ENCODE measurements around the gene SIVA1. TPM values are rescaled to one million over a fixed set of nuclear protein-coding genes. Genes with fewer than 3 reads are reported as not detected.
A peak's percentile ranks its signal among the peaks of the same experiment; 100 is the strongest.

The SIVA1 gene
- total RNA-seq, 1 donor from 2014 or later, result 96.0 TPM

DNA sequence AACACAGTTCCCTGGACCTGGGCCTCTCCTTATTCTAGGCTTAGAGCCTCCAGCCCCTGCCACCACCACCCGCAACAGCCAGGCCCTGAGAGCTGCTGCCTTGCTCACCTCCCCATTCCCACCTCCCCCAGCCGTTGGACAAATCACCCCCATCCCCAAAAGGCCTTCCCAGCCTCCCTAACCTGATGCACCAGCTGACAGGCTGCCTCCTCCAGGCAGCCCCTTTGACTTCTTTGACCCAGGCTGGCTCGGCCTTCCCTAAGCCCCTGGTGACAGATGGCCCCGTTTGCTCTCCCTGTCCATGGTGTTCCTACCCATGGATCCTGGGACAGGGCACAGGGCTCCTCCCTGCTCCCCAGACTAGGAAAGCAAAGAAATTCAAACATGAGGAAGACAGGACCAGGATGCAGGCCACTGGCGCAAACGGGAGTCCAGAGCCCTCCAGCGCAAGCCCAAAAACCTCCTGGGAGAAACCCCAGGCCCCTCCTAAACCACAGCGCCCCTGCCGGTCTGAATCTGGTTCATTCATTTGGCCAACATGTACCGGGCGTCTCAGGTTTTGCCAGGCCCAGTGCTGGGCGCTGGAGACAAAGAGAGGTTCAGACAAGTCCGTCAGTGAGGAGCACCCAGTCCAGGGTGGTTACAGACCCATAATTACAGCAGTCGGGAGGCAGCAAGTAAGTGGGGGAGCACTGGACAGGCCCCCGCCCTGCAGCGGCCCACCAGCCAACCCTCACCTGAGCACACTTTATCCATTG, 40.2 kb downstream of the SIVA1 start:
- intact Hi-C loops (cut with micrococcal nuclease), result loop anchor here (10.0 kb wide), 1 partner anchor 692 kb away; the partner anchor contains the start of gene CRIP1
- Mint-ChIP-seq H3K36me3 (ENCODE audit: low read depth) (peaks cover 31% of the 10 kb centered on the region), H3K4me3 (ENCODE audit: low read depth) (peak overlapping the region; percentile 87), H3K27me3 (ENCODE audit: low read depth) (no peaks in the 10 kb centered on the region), H3K4me1 (ENCODE audit: low read depth) (peaks cover 21% of the 10 kb centered on the region), H3K9me3 (no peaks in the 10 kb centered on the region), H3K27ac (no peak overlapping the region)
- no peak for DNase-seq (ENCODE audit: low spot score)

DNA sequence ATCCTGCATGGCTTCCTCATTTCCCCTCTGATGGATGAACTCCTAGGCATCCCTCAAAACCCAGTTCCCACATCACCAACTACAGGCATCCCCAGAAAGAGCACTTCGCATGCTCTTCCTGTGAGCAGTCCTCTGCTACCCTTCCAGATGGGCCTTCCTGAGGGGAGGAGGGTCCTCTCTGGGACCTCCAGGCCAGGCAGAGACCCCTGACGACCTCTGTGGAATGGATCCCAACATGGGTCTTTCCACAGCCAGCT, 40.7 kb downstream of the SIVA1 start:
- Mint-ChIP-seq H3K9me3 (no peaks in the 10 kb centered on the region), H3K36me3 (ENCODE audit: low read depth) (peaks cover 31% of the 10 kb centered on the region), H3K27me3 (ENCODE audit: low read depth) (no peaks in the 10 kb centered on the region), H3K4me3 (ENCODE audit: low read depth) (peak overlapping the region; percentile 87), H3K4me1 (ENCODE audit: low read depth) (peaks cover 21% of the 10 kb centered on the region), H3K27ac (no peak overlapping the region)
- intact Hi-C loops (cut with micrococcal nuclease), result loop anchor here (10.0 kb wide), 1 partner anchor 691 kb away; the partner anchor contains the start of gene CRIP1
- DNase-seq (ENCODE audit: low spot score), result no peak

DNA sequence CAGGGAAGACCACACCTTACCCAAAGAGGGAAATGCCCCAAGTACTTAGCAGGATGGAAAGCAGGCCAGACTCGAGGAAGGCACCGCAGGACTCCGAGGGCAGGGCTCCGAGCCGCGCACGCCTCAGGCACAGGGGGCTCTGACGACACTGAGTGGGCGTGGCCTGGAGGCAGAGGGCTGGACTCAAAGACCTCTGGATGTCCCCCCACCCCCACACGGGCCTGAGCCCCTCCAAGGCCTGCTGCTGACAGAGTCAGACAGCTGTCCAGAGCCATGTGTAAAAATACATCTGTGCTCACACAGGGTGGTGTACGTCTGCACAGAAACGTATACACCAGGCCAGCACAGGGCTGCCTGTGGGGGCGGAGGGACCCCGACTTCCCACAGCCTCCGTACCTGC, 41.2 kb downstream of the SIVA1 start:
- intact Hi-C loops (cut with micrococcal nuclease), result loop anchor here (2.0 to 10.0 kb wide), 2 partner anchors 41 to 691 kb away; partner anchors contain the start of genes CRIP1 and SIVA1
- Mint-ChIP-seq H3K4me3 (ENCODE audit: low read depth) (peak overlapping the region; percentile 87), H3K4me1 (ENCODE audit: low read depth) (peaks cover 21% of the 10 kb centered on the region), H3K27ac (peak overlapping the region; percentile 56), H3K9me3 (no peaks in the 10 kb centered on the region), H3K36me3 (ENCODE audit: low read depth) (peaks cover 31% of the 10 kb centered on the region), H3K27me3 (ENCODE audit: low read depth) (no peaks in the 10 kb centered on the region)
- no peak for DNase-seq (ENCODE audit: low spot score)

DNA sequence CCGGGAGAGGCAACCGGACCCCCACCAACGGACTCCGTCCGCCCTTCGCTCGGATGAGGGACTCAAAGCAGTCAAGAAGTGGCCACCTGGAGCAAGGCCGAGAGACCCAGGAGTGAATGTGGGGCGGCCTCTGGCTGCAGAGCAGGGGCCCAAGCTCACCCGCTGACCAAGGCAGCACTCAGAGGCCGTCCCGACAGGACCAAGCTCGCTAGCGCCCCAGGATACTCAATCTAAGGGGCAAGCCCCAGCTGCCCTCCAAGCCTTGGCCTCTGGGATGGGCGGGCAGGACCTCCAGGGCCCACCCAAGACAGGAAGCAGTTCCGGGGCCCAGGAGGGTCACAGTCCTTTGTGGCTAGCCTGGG, 41.7 kb downstream of the SIVA1 start:
- Mint-ChIP-seq H3K9me3 (no peaks in the 10 kb centered on the region), H3K27ac (peak overlapping the region; percentile 56), H3K27me3 (ENCODE audit: low read depth) (no peaks in the 10 kb centered on the region), H3K36me3 (ENCODE audit: low read depth) (peaks cover 29% of the 10 kb centered on the region), H3K4me1 (ENCODE audit: low read depth) (peaks cover 24% of the 10 kb centered on the region), H3K4me3 (ENCODE audit: low read depth) (peak overlapping the region; percentile 87)
- DNase-seq (ENCODE audit: low spot score), result no peak
- intact Hi-C loops (cut with micrococcal nuclease), result loop anchor here (2.0 to 10.0 kb wide), 2 partner anchors 42 to 690 kb away; partner anchors contain the start of genes CRIP1 and SIVA1

DNA sequence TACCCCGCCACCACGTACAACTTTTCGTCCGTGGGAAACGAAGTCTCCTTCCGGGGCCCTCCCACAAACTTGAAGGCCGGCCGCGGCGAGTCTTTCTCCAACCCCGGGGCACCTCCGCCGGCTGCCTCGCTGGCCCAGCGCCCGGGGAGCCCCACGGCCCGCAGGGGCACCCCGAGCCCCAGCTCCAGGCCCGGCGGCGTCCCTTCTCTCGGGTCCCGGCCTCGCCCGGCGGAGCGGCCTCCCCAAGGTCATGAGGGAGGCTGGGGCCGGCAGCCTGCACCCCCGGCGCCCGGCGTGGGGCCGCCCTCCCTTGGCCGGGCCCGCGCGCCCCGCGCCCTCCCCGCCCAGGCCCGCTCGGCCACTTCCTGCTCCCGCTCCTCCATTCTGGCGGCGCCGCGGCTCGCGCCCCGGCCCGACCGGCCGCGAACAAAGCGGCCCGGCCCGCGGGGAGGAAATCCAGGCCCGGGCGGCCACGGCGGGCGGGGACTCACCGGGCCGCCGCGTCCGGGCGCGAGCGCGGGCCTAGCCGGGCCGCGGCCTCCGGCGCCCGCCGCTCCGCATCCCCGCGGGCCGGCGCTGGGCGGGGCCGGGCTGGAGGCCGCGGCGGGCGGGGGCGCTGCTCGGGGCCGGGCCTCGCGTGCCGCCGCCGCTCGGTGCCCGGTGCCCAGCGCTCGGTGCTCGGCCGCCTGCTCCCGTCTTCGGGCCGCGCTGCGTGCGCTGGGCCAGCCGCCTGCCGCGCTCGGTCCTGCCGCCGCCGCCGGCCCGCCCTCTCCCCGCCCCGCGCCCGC, 42.2 kb downstream of the SIVA1 start, which contains the start of gene AKT1:
TSS of gene AKT1 (minus strand) at position 756 of the 788 bp plus-strand sequence. CDS start 3,105 bp downstream, outside the sequence.
- intact Hi-C loops (cut with micrococcal nuclease), result loop anchor here (2.0 to 10.0 kb wide), 2 partner anchors 42 to 690 kb away; partner anchors contain the start of genes CRIP1 and SIVA1
- H3K4me3 Mint-ChIP-seq (ENCODE audit: low read depth), result peak within 1 kb of the TSS; percentile 87
- H3K27me3 Mint-ChIP-seq (ENCODE audit: low read depth), result peaks cover 2% of the 10 kb centered on the region
- H3K4me1 Mint-ChIP-seq (ENCODE audit: low read depth), result peaks cover 25% of the 10 kb centered on the region
- H3K36me3 Mint-ChIP-seq (ENCODE audit: low read depth), result peaks cover 24% of the 10 kb centered on the region
- H3K27ac Mint-ChIP-seq, result peak within 1 kb of the TSS; percentile 68
- DNase-seq (ENCODE audit: low spot score), result peak; percentile 39
- H3K9me3 Mint-ChIP-seq, result no peaks in the 10 kb centered on the region

DNA sequence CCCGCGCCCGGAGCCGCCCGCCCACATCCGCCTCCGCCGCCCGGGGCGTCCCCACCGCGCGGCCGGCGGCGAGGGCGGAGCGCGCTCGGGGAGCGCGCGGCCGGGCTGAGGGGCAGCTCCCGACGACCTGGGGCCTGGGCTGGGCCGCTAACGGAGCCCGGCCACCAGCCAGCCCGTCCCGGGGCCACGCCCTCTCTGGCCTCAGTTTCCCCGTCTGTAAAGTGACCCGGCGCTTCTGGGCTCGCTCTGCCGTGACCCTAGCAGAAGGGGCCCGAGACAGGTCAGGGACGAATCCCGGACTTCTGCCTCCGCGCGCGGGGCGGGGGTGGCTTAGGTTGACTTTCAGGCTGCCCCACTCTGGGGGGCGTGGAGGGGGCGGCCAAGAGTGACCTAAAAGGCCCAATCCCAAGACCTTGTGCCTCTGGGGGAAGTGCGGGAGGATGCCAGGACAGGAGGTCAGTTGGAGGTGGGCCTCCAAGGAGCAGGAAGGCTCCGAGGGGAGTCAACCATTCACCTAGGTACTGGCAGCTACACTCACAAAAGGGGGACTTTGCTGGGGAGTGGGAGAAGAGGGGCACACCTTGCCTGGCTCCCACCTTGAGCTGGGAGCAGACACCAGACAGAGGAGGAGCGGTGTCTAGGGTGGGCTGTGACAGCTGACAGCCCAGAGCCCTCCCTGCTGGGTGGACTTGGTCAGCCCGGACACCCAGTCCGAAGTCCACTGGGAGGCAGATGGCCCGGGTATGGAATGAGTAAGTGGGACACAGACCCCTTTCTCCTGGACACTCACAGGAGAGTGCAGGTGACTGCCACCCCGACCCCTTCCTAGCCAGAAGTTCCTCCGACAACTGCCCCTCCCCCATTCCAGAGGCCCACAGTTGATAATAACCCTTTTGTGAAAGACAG, 43.1 kb downstream of the SIVA1 start:
- intact Hi-C loops (cut with micrococcal nuclease), result loop anchor here (2.0 to 10.0 kb wide), 2 partner anchors 43 to 689 kb away; partner anchors contain the start of genes CRIP1 and SIVA1
- H3K4me1 Mint-ChIP-seq (ENCODE audit: low read depth), result peaks cover 25% of the 10 kb centered on the region
- H3K9me3 Mint-ChIP-seq, result no peaks in the 10 kb centered on the region
- H3K27me3 Mint-ChIP-seq (ENCODE audit: low read depth), result peaks cover 2% of the 10 kb centered on the region
- peak overlapping the region; percentile 68 for H3K4me3 Mint-ChIP-seq (ENCODE audit: low read depth)
- no peak for DNase-seq (ENCODE audit: low spot score)
- peaks cover 21% of the 10 kb centered on the region for H3K36me3 Mint-ChIP-seq (ENCODE audit: low read depth)
- H3K27ac Mint-ChIP-seq, result peak overlapping the region; percentile 68

DNA sequence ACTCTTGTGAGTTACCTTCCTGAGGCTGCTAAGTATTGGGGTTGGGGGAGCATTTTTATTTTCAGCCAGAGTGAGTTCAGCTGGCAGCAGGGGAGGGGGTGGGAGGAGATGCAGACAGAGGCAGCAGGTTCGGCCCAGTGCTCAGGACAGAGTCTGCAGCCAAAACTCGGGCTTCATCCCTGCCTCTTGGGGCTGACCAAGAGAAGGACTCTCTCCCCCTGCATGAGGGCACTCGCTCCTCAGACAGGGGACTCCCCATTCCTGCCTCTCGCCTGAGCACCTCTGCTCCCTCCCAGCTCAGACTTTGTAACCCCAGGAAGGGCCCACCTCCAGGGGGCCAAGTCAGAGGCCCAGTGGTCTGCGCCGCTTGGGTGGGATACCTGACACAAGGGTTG, 43.7 kb downstream of the SIVA1 start:
- peak overlapping the region; percentile 68 for H3K4me3 Mint-ChIP-seq (ENCODE audit: low read depth)
- H3K9me3 Mint-ChIP-seq, result no peaks in the 10 kb centered on the region
- H3K27ac Mint-ChIP-seq, result peak overlapping the region; percentile 68
- DNase-seq (ENCODE audit: low spot score), result no peak
- peaks cover 27% of the 10 kb centered on the region for H3K4me1 Mint-ChIP-seq (ENCODE audit: low read depth)
- H3K36me3 Mint-ChIP-seq (ENCODE audit: low read depth), result peaks cover 15% of the 10 kb centered on the region
- peaks cover 2% of the 10 kb centered on the region for H3K27me3 Mint-ChIP-seq (ENCODE audit: low read depth)
- intact Hi-C loops (cut with micrococcal nuclease), result loop anchor here (10.0 kb wide), 1 partner anchor 688 kb away; the partner anchor contains the start of gene CRIP1

DNA sequence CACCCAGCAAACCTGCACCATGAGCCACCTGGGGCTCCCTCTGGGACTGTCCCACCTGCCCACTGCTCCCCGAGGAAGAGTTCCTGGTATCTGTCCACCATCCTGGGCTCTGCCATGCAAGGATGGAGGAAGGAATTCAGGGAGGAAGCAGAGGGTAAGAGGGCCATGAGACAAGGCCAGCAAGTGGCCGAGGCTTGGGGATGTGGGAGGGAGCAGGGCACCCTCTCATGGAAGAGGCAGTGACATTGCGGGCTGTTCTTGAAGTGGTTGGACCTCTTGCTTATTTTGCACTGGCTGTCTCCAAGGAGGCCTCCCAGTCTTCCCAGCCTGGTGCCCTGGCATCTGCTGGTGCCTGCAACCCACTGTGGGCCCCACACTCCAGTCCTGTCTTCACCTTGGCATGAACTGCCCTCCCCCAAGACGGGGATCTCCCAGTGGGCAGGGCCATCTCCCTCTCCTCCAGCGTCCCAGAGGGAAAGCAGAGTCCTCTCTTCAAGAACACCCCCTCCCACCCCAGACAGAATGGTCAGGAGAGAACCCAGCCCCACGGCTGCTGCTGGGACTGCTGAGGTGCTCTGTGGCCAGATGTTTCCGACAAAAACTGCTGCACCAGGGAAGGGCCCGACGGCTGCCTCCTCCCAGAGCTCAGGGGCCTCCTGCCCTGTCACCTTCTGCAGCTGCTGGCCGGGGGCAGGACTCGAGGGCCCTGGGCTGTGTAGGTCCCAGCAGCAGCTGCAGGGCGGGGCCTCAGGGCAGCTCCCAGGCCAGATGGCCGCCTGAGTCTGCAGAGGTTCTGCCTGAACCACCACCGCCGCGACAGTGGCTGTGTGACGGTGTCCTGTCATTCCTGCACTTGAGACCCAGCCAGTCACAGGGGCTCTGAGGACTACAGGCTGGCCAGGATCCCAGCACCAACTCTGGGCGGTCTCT, 44.4 kb downstream of the SIVA1 start:
- Mint-ChIP-seq H3K4me1 (ENCODE audit: low read depth) (peaks cover 27% of the 10 kb centered on the region), H3K36me3 (ENCODE audit: low read depth) (peaks cover 15% of the 10 kb centered on the region), H3K9me3 (no peaks in the 10 kb centered on the region), H3K27me3 (ENCODE audit: low read depth) (peaks cover 2% of the 10 kb centered on the region), H3K27ac (no peak overlapping the region), H3K4me3 (ENCODE audit: low read depth) (peak overlapping the region; percentile 52)
- no peak for DNase-seq (ENCODE audit: low spot score)
- intact Hi-C loops (cut with micrococcal nuclease), result loop anchor here (10.0 kb wide), 1 partner anchor 687 kb away; the partner anchor contains the start of gene CRIP1

DNA sequence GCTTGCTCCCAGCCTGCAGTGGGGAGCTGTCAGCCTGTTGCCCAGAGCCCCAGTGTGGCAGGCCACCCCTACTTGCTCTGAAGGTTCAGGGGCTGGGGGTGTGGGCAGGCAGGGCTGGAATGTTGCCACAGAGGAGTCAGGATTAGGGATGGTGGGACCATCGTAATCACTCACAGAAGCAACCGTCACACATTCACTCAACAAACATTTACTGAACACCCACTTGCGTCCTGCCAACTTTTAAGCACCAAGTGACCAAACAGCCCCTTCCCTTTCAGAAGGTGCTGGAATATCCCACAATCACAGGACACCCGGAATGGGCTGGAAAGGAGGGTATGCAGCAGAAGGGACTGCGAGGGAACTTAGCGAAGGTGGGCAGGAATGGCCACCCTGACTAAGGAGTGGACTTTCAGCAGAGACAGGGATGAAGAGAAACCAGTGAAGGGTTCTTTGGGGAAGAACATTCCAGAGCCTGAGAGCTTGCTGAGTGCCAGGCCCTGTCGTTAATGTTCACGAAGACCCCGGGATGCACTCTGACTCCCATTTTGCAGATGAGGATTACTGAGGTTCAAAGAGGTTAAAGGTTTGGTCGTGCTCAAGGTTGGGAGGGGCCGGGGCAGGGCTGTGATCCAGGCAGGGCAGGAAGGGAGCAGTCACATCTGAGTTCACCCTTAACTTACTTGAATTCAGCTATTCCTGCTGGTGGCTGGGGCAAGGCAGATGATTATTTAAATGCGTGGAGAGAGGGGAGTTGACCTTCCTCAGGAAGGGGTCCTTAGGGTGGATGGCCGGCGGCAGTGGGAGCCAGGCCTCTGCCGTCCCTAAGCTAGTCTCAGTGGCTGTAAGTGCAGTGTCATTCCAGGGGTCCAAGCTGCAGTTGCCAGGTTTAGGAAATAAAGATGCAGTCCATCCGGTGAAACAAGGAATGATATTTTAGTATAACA, 45.6 kb downstream of the SIVA1 start:
- H3K9me3 Mint-ChIP-seq, result no peaks in the 10 kb centered on the region
- DNase-seq (ENCODE audit: low spot score), result no peak
- H3K36me3 Mint-ChIP-seq (ENCODE audit: low read depth), result peaks cover 4% of the 10 kb centered on the region
- peaks cover 2% of the 10 kb centered on the region for H3K27me3 Mint-ChIP-seq (ENCODE audit: low read depth)
- H3K27ac Mint-ChIP-seq, result peak overlapping the region; percentile 9
- H3K4me3 Mint-ChIP-seq (ENCODE audit: low read depth), result peak overlapping the region; percentile 30
- H3K4me1 Mint-ChIP-seq (ENCODE audit: low read depth), result peaks cover 21% of the 10 kb centered on the region
- intact Hi-C loops (cut with micrococcal nuclease), result loop anchor here (10.0 kb wide), 1 partner anchor 686 kb away; the partner anchor contains the start of gene CRIP1

DNA sequence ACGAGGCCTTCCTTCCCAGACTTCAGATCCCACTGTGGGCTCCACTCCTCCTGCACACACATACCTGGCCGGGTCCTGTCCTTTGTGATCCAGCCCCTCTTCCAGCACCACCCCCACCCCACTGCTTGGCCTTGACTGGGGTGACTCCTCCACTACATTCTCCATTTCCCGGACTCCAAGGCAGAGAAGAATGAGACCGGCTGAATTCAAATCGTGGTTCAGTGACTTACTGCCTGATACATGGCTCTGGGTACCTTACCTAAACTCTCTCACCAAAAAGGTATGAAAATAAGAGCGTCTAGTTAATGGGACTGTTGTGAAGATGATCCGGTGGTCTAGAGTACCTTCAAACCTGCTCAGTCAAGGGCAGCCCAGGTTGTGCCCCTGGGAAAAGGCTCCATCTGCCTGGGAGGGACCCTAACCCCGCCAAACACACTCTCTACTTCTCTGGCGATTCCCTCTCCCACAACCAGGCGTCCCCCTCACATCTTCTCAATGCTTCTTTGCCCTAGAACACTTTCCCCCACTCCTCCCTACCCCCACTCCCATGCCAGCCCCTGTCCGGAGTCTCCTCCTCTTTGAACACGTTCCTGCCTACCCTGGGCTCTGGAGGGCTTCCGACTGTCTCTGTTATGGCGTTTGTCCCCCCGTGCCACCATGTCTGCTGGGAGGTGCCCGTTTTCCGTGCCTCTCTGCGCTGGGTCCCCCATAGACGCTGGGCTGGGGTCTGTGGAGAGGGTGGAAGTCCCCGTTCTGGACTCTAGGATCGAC, 46.5 kb downstream of the SIVA1 start:
- H3K27ac Mint-ChIP-seq, result peak overlapping the region; percentile 57
- peaks cover 16% of the 10 kb centered on the region for H3K4me1 Mint-ChIP-seq (ENCODE audit: low read depth)
- no peaks in the 10 kb centered on the region for H3K36me3 Mint-ChIP-seq (ENCODE audit: low read depth)
- peaks cover 2% of the 10 kb centered on the region for H3K27me3 Mint-ChIP-seq (ENCODE audit: low read depth)
- DNase-seq (ENCODE audit: low spot score), result no peak
- peak overlapping the region; percentile 41 for H3K4me3 Mint-ChIP-seq (ENCODE audit: low read depth)
- no peaks in the 10 kb centered on the region for H3K9me3 Mint-ChIP-seq
- intact Hi-C loops (cut with micrococcal nuclease), result loop anchor here (10.0 kb wide), 1 partner anchor 685 kb away; the partner anchor contains the start of gene CRIP1

Data from activated T-helper 2 cell treated with anti-CD3 and anti-CD28 coated beads, Interferon-gamma antibody, Interleukin-2, Interleukin-4, amounts not matched to agents 10 μg/mL and 5 μg/mL and 100 μg/mL, durations not matched to agents 14 hours and 24 hours and 36 hours (primary cell).